Activated T-cell treated with anti-CD3 and anti-CD28 coated beads, Interleukin-2, amount 50 U/mL, for 72 hours (primary cell): ENCODE measurements around the gene SH3TC1. TPM values are rescaled to one million over a fixed set of nuclear protein-coding genes. Genes with fewer than 3 reads are reported as not detected.

ENCODE experiments used
- ATAC-seq, 2 donors: fragments of 150-1000 bp; cut with Tn5 transposase; replicated peaks in 1 of 2; 2 replicates each; pipeline ENCODE4 v1.10.0; 2021; ENCODE audit warnings: moderate library complexity in 2 of 2, mild to moderate bottlenecking in 1 of 2
- DNase-seq, 2 donors: peaks; one replicate each; pipeline ENCODE4 v3.0.0; 2021 to 2022; ENCODE audit warnings: mixed read lengths in 1 of 2
- H3K27ac Mint-ChIP-seq: one replicate; pipeline ENCODE4 v1.8.0; 2022; ENCODE audit warnings: mild to moderate bottlenecking, moderate library complexity, mixed read lengths
- H3K27me3 Mint-ChIP-seq: one replicate; pipeline ENCODE4 v1.8.0; 2022; ENCODE audit warnings: low read depth, mixed read lengths
- H3K36me3 Mint-ChIP-seq, 2 donors: one replicate each; pipeline ENCODE4 v1.8.0; 2022; ENCODE audit warnings: mixed read lengths in 2 of 2, mild to moderate bottlenecking in 1 of 2; ENCODE audit not compliant: insufficient read depth in 2 of 2
- H3K4me1 Mint-ChIP-seq: one replicate; pipeline ENCODE4 v1.8.0; 2022; ENCODE audit warnings: low read depth, mixed read lengths
- H3K4me3 Mint-ChIP-seq, 2 donors: one replicate each; pipeline ENCODE4 v1.8.0; 2022; ENCODE audit warnings: mild to moderate bottlenecking in 2 of 2, mixed read lengths in 2 of 2, moderate library complexity in 2 of 2
- H3K9me3 Mint-ChIP-seq, 2 donors: one replicate each; pipeline ENCODE4 v1.8.0; 2022; ENCODE audit warnings: mixed read lengths in 2 of 2
- total RNA-seq, 2 donors: library from RNA; stranded (reverse); gene quantifications; one replicate each; pipeline ENCODE4 v1.2.3, GENCODE V29; 2022

The SH3TC1 gene
- total RNA-seq, 2 donors from 2014 or later, result 15.2 to 39.0 TPM

GRCh38 chr4:8230891-8231290 lies 31.8 kb downstream of the SH3TC1 start:
- Mint-ChIP-seq H3K9me3 (no peaks in the 10 kb centered on the region), H3K4me3 (no peak overlapping the region), H3K4me1 (peaks cover 24% of the 10 kb centered on the region), H3K27ac (no peak overlapping the region), H3K36me3 (peaks cover 0 to 1% of the 10 kb centered on the region in 2 donors), H3K27me3 (no peaks in the 10 kb centered on the region)
- ATAC-seq, result no peak
- no peak for DNase-seq

GRCh38 chr4:8231551-8232049 lies 32.5 kb downstream of the SH3TC1 start:
- no peak overlapping the region for H3K4me3 Mint-ChIP-seq
- no peaks in the 10 kb centered on the region for H3K9me3 Mint-ChIP-seq
- H3K36me3 Mint-ChIP-seq, result peaks cover 0 to 1% of the 10 kb centered on the region in 2 donors
- no peak for DNase-seq
- no peaks in the 10 kb centered on the region for H3K27me3 Mint-ChIP-seq
- no peak overlapping the region for H3K27ac Mint-ChIP-seq
- peaks cover 24% of the 10 kb centered on the region for H3K4me1 Mint-ChIP-seq
- no peak for ATAC-seq

- ATAC-seq (no peak), DNase-seq (no peak)
- no peak overlapping the region for H3K27ac Mint-ChIP-seq
- H3K36me3 Mint-ChIP-seq, result peaks cover 0 to 1% of the 10 kb centered on the region in 2 donors
- H3K9me3 Mint-ChIP-seq, result no peaks in the 10 kb centered on the region
- no peaks in the 10 kb centered on the region for H3K27me3 Mint-ChIP-seq
- peaks cover 24% of the 10 kb centered on the region for H3K4me1 Mint-ChIP-seq
- H3K4me3 Mint-ChIP-seq, result no peak overlapping the region
Measured at GRCh38 chr4:8232748-8233147, 33.7 kb downstream of the SH3TC1 start.

GRCh38 chr4:8233672-8234484 lies 34.8 kb downstream of the SH3TC1 start:
- Mint-ChIP-seq H3K4me1 (peaks cover 20% of the 10 kb centered on the region), H3K36me3 (peaks cover 0 to 1% of the 10 kb centered on the region in 2 donors), H3K9me3 (no peaks in the 10 kb centered on the region), H3K27me3 (no peaks in the 10 kb centered on the region), H3K4me3 (no peak overlapping the region), H3K27ac (no peak overlapping the region)
- DNase-seq (no peak), ATAC-seq (no peak)

- H3K27me3 Mint-ChIP-seq, result no peaks in the 10 kb centered on the region
- DNase-seq (no peak), ATAC-seq (no peak)
- peaks cover 12% of the 10 kb centered on the region for H3K4me1 Mint-ChIP-seq
- peaks cover 0 to 1% of the 10 kb centered on the region in 2 donors for H3K36me3 Mint-ChIP-seq
- no peak overlapping the region for H3K4me3 Mint-ChIP-seq
- no peaks in the 10 kb centered on the region for H3K9me3 Mint-ChIP-seq
- H3K27ac Mint-ChIP-seq, result no peak overlapping the region
Measured at GRCh38 chr4:8234715-8235114, 35.6 kb downstream of the SH3TC1 start.

- Mint-ChIP-seq H3K4me1 (peaks cover 10% of the 10 kb centered on the region), H3K4me3 (no peak overlapping the region), H3K36me3 (peaks cover 0 to 1% of the 10 kb centered on the region in 2 donors), H3K27me3 (no peaks in the 10 kb centered on the region), H3K9me3 (no peaks in the 10 kb centered on the region), H3K27ac (no peak overlapping the region)
- DNase-seq (no peak), ATAC-seq (no peak)
Measured at GRCh38 chr4:8235224-8235623, 36.1 kb downstream of the SH3TC1 start.

- Mint-ChIP-seq H3K4me3 (no peak overlapping the region), H3K4me1 (peaks cover 5% of the 10 kb centered on the region), H3K27ac (no peak overlapping the region), H3K9me3 (no peaks in the 10 kb centered on the region), H3K27me3 (no peaks in the 10 kb centered on the region), H3K36me3 (no peaks in the 10 kb centered on the region)
- DNase-seq, result no peak
- ATAC-seq, result no peak
Measured at GRCh38 chr4:8235686-8236085, 36.6 kb downstream of the SH3TC1 start.

- Mint-ChIP-seq H3K27ac (no peak overlapping the region), H3K4me3 (no peak overlapping the region), H3K9me3 (no peaks in the 10 kb centered on the region), H3K4me1 (no peaks in the 10 kb centered on the region), H3K27me3 (no peaks in the 10 kb centered on the region), H3K36me3 (no peaks in the 10 kb centered on the region)
- DNase-seq (no peak), ATAC-seq (no peak)
Measured at GRCh38 chr4:8236106-8236919, 37.2 kb downstream of the SH3TC1 start.

- Mint-ChIP-seq H3K4me1 (no peaks in the 10 kb centered on the region), H3K36me3 (no peaks in the 10 kb centered on the region), H3K9me3 (no peaks in the 10 kb centered on the region), H3K27me3 (no peaks in the 10 kb centered on the region), H3K4me3 (no peak overlapping the region), H3K27ac (no peak overlapping the region)
- DNase-seq, result no peak
- ATAC-seq, result no peak
Measured at GRCh38 chr4:8236920-8237195, 37.8 kb downstream of the SH3TC1 start.

GRCh38 chr4:8237256-8237989 lies 38.3 kb downstream of the SH3TC1 start:
- no peak overlapping the region for H3K27ac Mint-ChIP-seq
- DNase-seq (no peak), ATAC-seq (no peak)
- H3K4me1 Mint-ChIP-seq, result no peaks in the 10 kb centered on the region
- H3K27me3 Mint-ChIP-seq, result no peaks in the 10 kb centered on the region
- H3K36me3 Mint-ChIP-seq, result no peaks in the 10 kb centered on the region
- no peak overlapping the region for H3K4me3 Mint-ChIP-seq
- H3K9me3 Mint-ChIP-seq, result no peaks in the 10 kb centered on the region

- no peaks in the 10 kb centered on the region for H3K9me3 Mint-ChIP-seq
- DNase-seq (no peak), ATAC-seq (no peak)
- no peaks in the 10 kb centered on the region for H3K27me3 Mint-ChIP-seq
- no peaks in the 10 kb centered on the region for H3K4me1 Mint-ChIP-seq
- H3K4me3 Mint-ChIP-seq, result no peak overlapping the region
- H3K27ac Mint-ChIP-seq, result no peak overlapping the region
- H3K36me3 Mint-ChIP-seq, result no peaks in the 10 kb centered on the region
Measured at GRCh38 chr4:8238036-8238511, 39.0 kb downstream of the SH3TC1 start.

- no peaks in the 10 kb centered on the region for H3K4me1 Mint-ChIP-seq
- no peak for ATAC-seq
- H3K9me3 Mint-ChIP-seq, result no peaks in the 10 kb centered on the region
- no peaks in the 10 kb centered on the region for H3K36me3 Mint-ChIP-seq
- H3K27me3 Mint-ChIP-seq, result no peaks in the 10 kb centered on the region
- H3K27ac Mint-ChIP-seq, result no peak overlapping the region
- DNase-seq, result no peak
- H3K4me3 Mint-ChIP-seq, result no peak overlapping the region
Measured at GRCh38 chr4:8238515-8239053, 39.5 kb downstream of the SH3TC1 start.

GRCh38 chr4:8239226-8239625 lies 40.1 kb downstream of the SH3TC1 start:
- ATAC-seq, result no peak
- Mint-ChIP-seq H3K27ac (no peak overlapping the region), H3K27me3 (no peaks in the 10 kb centered on the region), H3K9me3 (no peaks in the 10 kb centered on the region), H3K4me3 (no peak overlapping the region), H3K36me3 (no peaks in the 10 kb centered on the region), H3K4me1 (no peaks in the 10 kb centered on the region)
- DNase-seq, result no peak
